Left forelimb (tissue), 1 donor: ENCODE results near the gene CTIF.
A peak's percentile ranks its signal among the peaks of the same experiment; 100 is the strongest.

Source experiments
- DNase-seq: peaks from one replicate; pipeline ENCODE4 v3.0.0-alpha.2; 2018; ENCODE audit warnings: low spot score

Gene CTIF

GRCh38 chr18:48788373-48788772 lies 249.5 kb downstream of the CTIF start:
- peak; percentile 45 for DNase-seq

- DNase-seq = no peak
Measured at GRCh38 chr18:48789259-48789812, 250.5 kb downstream of the CTIF start.

DNA sequence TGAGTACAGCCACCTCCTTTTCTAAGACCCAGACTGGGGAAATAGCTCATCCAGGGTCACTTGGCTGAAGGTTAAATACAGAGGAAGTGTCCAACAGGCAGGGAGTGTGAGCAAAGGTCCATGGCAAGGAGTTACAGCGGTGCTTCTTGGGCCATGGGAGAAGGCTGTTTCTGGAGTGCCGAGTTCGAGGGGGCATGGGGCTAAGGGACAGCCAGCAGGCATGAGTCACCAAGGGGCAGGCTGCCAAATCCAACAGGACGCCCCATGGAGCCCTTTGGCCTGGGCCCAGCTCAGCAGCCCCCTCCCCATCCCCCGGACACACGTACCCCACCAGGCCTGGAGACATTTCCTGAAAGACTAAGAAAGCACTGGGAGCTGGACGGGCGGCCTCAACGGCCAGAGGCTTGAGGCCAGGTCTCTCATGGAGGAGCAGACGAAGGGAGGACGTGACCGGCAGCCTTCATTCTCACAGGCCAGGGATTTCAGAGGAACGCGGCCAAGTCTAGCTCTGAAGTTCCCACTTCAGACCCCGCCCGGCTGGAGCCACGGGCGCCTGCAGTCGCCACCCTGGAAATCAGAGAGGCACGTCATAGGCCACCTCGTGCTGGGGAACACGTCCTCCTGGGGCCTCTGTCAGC lies 251.5 kb downstream of the CTIF start:
- DNase-seq = peak; percentile 64

DNA sequence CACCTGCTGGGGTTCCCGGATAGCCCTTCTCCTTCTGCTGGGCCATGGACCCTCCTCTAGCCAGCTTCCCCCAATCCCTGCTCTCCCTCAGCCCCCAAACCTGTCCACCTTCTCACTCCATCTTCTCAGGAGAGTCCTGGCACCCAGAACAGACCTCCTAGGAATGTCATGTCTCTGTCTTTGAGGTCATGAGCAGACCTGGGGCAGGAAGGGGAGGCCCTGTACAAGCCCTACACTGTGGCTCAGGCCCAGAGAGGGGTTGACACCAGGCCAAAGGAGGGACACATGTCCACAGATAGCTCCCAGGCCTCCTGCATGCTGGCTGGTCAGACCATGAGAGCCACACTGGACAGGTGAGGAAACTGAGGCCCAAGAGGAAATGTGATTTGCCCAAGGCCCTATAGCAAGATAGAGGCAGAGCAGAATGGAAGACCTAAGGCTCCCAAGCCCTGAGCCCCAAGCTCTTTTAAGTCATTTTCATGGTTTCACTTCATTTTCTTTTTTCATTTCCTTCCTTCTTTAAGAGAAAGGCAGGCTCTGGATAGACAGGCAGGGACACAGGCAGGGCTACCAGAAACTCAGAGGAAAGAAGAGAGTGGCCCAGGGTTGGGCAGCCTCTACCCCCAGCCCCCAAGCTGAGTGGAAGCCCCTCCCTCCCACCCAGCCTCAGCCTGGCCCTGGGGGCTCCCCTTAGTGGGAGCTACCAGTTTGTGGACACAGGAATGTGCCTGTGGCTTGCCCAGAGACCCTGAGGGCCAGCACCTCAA lies 252.2 kb downstream of the CTIF start:
- peak; percentile 52 for DNase-seq

DNA sequence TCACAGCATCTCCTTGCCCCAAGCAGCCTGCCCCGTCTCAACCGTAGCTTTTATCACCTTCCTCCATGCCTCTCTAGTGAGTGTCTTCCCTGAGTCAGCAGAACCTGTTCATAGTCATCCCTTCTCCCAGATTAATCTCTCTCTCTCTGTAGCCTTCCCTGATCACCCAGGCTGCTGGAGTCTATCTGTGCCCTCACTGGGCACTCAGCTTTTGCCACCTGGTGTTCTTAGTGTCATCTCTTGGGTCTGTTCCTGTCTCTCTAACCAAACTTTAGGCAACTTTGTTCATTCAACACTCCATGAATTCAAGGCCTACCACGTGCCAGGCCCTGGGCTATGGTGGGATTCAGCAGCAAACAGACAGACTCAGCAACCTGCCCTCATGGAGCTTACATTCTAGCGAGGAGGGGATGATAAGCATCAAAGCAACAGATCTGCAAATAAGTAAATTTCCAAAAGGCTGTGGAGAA lies 252.8 kb downstream of the CTIF start:
- no peak for DNase-seq

DNA sequence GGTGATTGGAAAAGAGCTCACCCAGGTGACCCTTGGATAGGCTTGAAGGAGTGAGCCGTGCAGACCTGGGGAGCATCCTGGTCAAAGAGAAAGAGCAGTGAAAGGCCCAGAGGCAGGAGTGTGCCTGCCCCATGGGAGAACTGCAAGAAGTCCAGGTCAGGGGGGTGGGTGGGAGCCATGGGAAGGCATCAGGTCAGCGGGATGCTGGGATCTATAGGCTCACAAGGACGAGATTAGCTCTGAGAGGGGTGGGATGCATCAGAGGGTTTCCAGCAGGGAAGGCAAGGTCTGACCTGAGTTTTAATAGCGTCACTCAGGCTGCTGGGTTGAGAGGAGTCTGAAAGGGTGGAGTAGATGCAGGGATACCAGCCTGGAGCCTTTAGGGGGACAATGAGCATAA lies 253.3 kb downstream of the CTIF start:
- peak; percentile 23 for DNase-seq

- peak; percentile 36 for DNase-seq
Measured at GRCh38 chr18:48792611-48793380, 254.0 kb downstream of the CTIF start.

DNA sequence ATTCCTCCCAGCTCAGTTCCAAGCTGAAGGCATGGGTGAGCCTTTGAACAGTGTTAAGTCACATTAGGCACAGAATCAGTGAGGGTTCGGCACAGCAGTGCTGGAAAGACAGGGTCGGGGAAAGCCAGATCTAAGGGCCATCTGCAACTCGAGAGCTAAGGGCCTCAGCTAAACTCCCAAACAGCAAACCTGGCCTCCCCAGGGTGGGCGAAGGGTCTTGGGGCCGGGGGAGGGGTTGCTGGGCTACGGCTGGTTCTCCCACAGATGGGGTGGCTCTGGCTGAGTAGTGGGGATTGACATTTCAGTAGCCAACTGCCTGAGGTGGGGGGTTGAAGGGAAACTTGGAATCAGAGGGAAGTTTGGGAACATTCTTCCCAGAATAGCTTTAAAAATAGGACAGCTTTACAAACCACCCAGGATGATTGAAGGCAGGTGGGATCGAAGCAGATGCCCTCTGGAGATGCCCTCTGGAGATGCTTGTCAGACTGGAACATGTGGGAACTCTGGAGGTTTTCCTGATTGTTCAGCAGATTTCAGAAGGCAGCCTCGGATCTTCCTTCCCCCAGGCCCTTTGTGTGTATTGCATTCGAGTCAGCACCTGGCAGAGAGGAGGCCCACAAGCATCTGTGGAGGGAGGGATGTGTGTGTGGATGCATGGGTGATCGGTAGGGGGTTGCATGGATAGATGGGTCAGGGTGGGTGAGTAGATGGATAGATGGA lies 255.6 kb downstream of the CTIF start:
- DNase-seq = peak; percentile 56

- no peak for DNase-seq
Measured at GRCh38 chr18:48795696-48796095, 256.9 kb downstream of the CTIF start.

- peak; percentile 22 for DNase-seq
Measured at GRCh38 chr18:48796491-48797205, 257.8 kb downstream of the CTIF start.

DNA sequence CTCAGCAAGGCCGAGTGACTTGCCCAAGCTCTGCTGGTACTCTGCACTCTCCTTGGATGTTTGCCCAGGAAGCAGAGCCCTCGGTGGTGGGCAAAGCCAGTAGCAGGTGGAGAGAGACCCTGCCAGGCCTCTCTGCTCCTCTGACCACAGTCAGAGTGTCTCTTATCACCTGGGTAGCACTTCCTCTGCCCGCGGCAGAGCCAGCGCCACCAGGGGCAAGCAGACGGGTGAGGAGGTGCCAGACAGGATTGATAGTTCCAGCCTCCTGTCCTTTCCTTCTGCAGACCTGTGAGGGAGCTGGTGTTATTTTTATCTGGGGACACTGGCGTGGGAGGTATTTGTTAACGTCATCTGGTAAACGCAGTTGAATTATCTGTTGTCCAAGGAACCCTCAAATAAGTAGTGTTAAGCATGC lies 259.0 kb downstream of the CTIF start:
- peak; percentile 53 for DNase-seq

- peak; percentile 47 for DNase-seq
Measured at GRCh38 chr18:48798334-48799245, 259.8 kb downstream of the CTIF start.

- peak; percentile 30 for DNase-seq
Measured at GRCh38 chr18:48799724-48800315, 261.0 kb downstream of the CTIF start.

DNA sequence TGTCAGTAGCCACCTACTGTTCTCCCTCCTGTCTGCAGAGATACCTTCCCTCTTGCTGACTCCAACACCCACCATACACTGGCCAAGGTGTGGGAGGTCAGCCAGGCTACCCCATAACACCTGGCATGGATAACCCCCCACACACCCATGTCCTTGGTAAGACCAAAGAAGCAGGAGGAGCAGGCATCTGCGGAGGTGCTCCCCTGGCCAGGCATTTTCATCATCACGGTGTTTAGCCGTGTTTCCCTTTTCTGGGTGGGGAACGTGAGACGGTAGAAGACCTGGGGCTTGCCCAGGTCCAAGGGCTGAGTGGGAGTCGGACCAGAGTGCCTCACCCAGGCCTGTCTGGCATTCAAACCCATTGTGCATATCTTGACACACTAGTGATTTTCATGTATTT lies 261.6 kb downstream of the CTIF start:
- peak; percentile 57 for DNase-seq

DNA sequence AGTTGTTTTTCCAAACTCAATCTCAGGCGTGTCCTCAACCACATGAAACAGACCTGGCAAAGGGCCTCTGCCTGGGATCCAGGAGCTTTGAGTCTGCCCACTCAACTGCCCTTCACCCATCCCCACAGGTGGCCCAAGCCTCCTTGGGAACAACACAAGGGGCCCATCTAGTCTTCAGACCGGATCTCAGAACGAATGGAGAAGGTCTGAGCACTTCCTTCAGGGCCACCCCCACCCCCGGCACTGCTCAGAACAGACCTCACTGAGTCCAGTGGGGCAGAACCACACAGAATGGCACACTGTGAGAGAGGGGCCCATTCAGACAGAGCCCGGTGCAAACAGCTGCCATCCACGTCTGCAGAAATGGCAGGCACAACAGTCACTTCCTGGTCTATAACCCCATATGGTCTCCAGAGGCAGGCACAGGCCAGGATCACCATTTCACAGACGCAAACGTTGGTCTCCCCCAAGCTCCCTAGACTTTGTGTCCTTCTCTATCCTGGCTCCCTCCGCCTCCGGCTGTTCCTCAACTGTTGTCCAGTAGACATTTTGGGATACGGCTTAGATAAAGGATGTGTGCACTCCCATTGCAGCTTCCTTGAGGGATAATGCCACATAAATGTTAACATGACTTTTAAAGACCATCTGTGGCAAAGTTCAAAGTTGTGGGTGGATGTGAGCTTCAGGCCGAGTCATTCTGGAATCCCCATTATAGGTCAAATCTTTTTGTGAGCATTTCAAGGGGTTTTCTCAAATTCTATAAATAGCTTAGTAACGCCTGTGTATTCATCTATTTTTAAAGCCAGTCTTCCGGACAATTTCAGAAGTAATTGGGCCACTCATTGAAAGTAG lies 262.3 kb downstream of the CTIF start:
- DNase-seq = peak; percentile 38

- DNase-seq = peak; percentile 28
Measured at GRCh38 chr18:48801728-48802542, 263.1 kb downstream of the CTIF start.

GRCh38 chr18:48802543-48803290 lies 263.9 kb downstream of the CTIF start:
- peak; percentile 53 for DNase-seq
